Activated gamma-delta T cell treated with anti-CD3 and anti-CD28 coated beads, Interleukin-2, amount 50 U/mL, for 16 hours (primary cell): Measurements from ENCODE around the gene ARID5B.

Experiments
- DNase-seq: peaks from one replicate; pipeline ENCODE4 v3.0.0-alpha.2; 2020; ENCODE audit warnings: low read depth

ARID5B gene

GRCh38 chr10:62033125-62033524 is 131.6 kb downstream of the ARID5B start:
- DNase-seq = no peak

GRCh38 chr10:62034096-62034640 is 132.7 kb downstream of the ARID5B start:
- DNase-seq = no peak

- no peak for DNase-seq
Observed at GRCh38 chr10:62036186-62037081, 134.9 kb downstream of the ARID5B start.

- DNase-seq = no peak
Observed at GRCh38 chr10:62037166-62037831, 135.8 kb downstream of the ARID5B start.

- DNase-seq = no peak
Observed at GRCh38 chr10:62037890-62038608, 136.6 kb downstream of the ARID5B start.

- DNase-seq = peak; percentile 58
Observed at GRCh38 chr10:62038609-62039190, 137.2 kb downstream of the ARID5B start.

- DNase-seq = no peak
Observed at GRCh38 chr10:62039954-62040353, 138.5 kb downstream of the ARID5B start.

- DNase-seq = no peak
Observed at GRCh38 chr10:62040881-62041280, 139.4 kb downstream of the ARID5B start.

- DNase-seq = no peak
Observed at GRCh38 chr10:62043421-62044021, 142.0 kb downstream of the ARID5B start.

GRCh38 chr10:62044566-62044965 is 143.1 kb downstream of the ARID5B start:
- DNase-seq = no peak

GRCh38 chr10:62045765-62046521 is 144.4 kb downstream of the ARID5B start:
- no peak for DNase-seq

GRCh38 chr10:62046522-62047227 is 145.2 kb downstream of the ARID5B start:
- no peak for DNase-seq

GRCh38 chr10:62047228-62047892 is 145.9 kb downstream of the ARID5B start:
- no peak for DNase-seq

GRCh38 chr10:62047960-62048383 is 146.5 kb downstream of the ARID5B start:
- DNase-seq = peak; percentile 24

- no peak for DNase-seq
Observed at GRCh38 chr10:62048470-62048869, 147.0 kb downstream of the ARID5B start.

GRCh38 chr10:62048919-62049623 is 147.6 kb downstream of the ARID5B start:
- DNase-seq = peak; percentile 62

- DNase-seq = no peak
Observed at GRCh38 chr10:62049624-62050345, 148.3 kb downstream of the ARID5B start.

- DNase-seq = no peak
Observed at GRCh38 chr10:62050346-62050892, 148.9 kb downstream of the ARID5B start.
